ENCODE data around the gene INO80E.

GRCh38 chr16:29987371-29988085, 8.5 kb upstream of the INO80E start:
- TF ChIP-seq CTCF (IDR thresholded peaks at IDR 0.05; ENCODE audit: low read length) = no peak
- no peak for TF ChIP-seq EZH2 (optimal IDR thresholded peaks at IDR 0.05; ENCODE audit: low read depth, low read length)
